Measurements from ENCODE around the gene CCM2. TPM values are rescaled to one million over a fixed set of nuclear protein-coding genes. Genes with fewer than 3 reads are reported as not detected.

CCM2 gene
- total RNA-seq, 1 donor from 2014 or later, result 33.8 TPM

- H3K4me3 Mint-ChIP-seq, result peak overlapping the region; percentile 96
- H3K27ac Mint-ChIP-seq, result peak overlapping the region; percentile 99
Measured at GRCh38 chr7:44983742-44984477, 16.1 kb upstream of the CCM2 start.

GRCh38 chr7:44984478-44984758 is 15.6 kb upstream of the CCM2 start:
- Mint-ChIP-seq H3K4me1 (ENCODE audit: unreplicated experiment) (peaks cover 41% of the 10 kb centered on the region), H3K27me3 (no peaks in the 10 kb centered on the region), H3K9me3 (no peaks in the 10 kb centered on the region), H3K27ac (peak overlapping the region; percentile 99), H3K36me3 (peaks cover 31% of the 10 kb centered on the region), H3K4me3 (peak overlapping the region; percentile 96)
- no peak for DNase-seq (ENCODE audit: extremely low spot score, unreplicated experiment)
- TF ChIP-seq CTCF (conservative IDR thresholded peaks at IDR 0.05), result no peak

More at GRCh38 chr7:44983742-44984477, 16.1 kb upstream of the CCM2 start:
- no peaks in the 10 kb centered on the region for H3K27me3 Mint-ChIP-seq
- no peak for DNase-seq (ENCODE audit: extremely low spot score, unreplicated experiment)
- TF ChIP-seq CTCF (conservative IDR thresholded peaks at IDR 0.05), result no peak
- H3K4me1 Mint-ChIP-seq (ENCODE audit: unreplicated experiment), result peaks cover 41% of the 10 kb centered on the region
- H3K36me3 Mint-ChIP-seq, result peaks cover 31% of the 10 kb centered on the region
- H3K9me3 Mint-ChIP-seq, result no peaks in the 10 kb centered on the region

- no peak for TF ChIP-seq CTCF (conservative IDR thresholded peaks at IDR 0.05)
- H3K27ac Mint-ChIP-seq, result peak overlapping the region; percentile 99
Measured at GRCh38 chr7:44985033-44985695, 14.8 kb upstream of the CCM2 start.

DNA sequence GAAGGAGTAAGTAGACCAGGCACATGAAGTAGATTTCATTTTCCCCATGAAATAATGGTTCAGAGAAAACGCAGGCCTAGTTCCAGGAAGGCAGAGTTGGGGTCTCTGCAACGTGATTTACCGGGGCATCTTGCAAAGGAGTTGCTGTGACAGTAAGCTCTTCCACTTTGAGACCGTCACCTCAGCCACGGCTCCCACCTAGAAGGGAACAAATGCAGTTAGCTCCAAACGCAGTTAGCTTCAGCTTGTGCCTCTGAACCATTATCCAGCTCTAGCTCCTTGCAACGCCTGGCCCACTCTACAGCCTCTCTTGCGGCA is 14.1 kb upstream of the CCM2 start:
- Mint-ChIP-seq H3K9me3 (no peaks in the 10 kb centered on the region), H3K36me3 (peaks cover 31% of the 10 kb centered on the region), H3K4me3 (peak overlapping the region; percentile 96), H3K4me1 (ENCODE audit: unreplicated experiment) (peaks cover 43% of the 10 kb centered on the region), H3K27ac (peak overlapping the region; percentile 99), H3K27me3 (no peaks in the 10 kb centered on the region)
- no peak for TF ChIP-seq CTCF (conservative IDR thresholded peaks at IDR 0.05)
- DNase-seq (ENCODE audit: extremely low spot score, unreplicated experiment), result no peak

More at GRCh38 chr7:44985033-44985695, 14.8 kb upstream of the CCM2 start:
- Mint-ChIP-seq H3K4me3 (peak overlapping the region; percentile 96), H3K4me1 (ENCODE audit: unreplicated experiment) (peaks cover 41% of the 10 kb centered on the region), H3K36me3 (peaks cover 31% of the 10 kb centered on the region), H3K9me3 (no peaks in the 10 kb centered on the region), H3K27me3 (no peaks in the 10 kb centered on the region)
- no peak for DNase-seq (ENCODE audit: extremely low spot score, unreplicated experiment)

- TF ChIP-seq CTCF (conservative IDR thresholded peaks at IDR 0.05), result no peak
- peak overlapping the region; percentile 96 for H3K4me3 Mint-ChIP-seq
- H3K4me1 Mint-ChIP-seq (ENCODE audit: unreplicated experiment), result peaks cover 44% of the 10 kb centered on the region
- DNase-seq (ENCODE audit: extremely low spot score, unreplicated experiment), result peak; percentile 96
- H3K9me3 Mint-ChIP-seq, result no peaks in the 10 kb centered on the region
- H3K27ac Mint-ChIP-seq, result peak overlapping the region; percentile 99
- H3K36me3 Mint-ChIP-seq, result peaks cover 31% of the 10 kb centered on the region
- H3K27me3 Mint-ChIP-seq, result no peaks in the 10 kb centered on the region
Measured at GRCh38 chr7:44986218-44987053, 13.6 kb upstream of the CCM2 start.

Data from type B pancreatic cell (in vitro differentiated cells).